Liver (tissue), 9 donors: ENCODE results near the gene PATE2. TPM values are rescaled to one million over a fixed set of nuclear protein-coding genes. Genes with fewer than 3 reads are reported as not detected.

Source experiments
- DNase-seq: peaks from one replicate; pipeline ENCODE4 v3.0.0-alpha.2; 2017; ENCODE audit warnings: low spot score
- H3K27ac ChIP-seq, 2 donors: one replicate each; pipeline ENCODE4 v1.7.0; 2013; ENCODE audit warnings: inconsistent platforms in 2 of 2, low read length in 2 of 2, control low read depth in 1 of 2, low read depth in 1 of 2, mild to moderate bottlenecking in 1 of 2
- H3K27me3 ChIP-seq, 4 donors: one replicate each; pipeline versions ENCODE4 v1.6.1 to v1.7.0; 2013; ENCODE audit warnings: low read length in 3 of 4, inconsistent platforms in 1 of 4, mild to moderate bottlenecking in 1 of 4, moderate library complexity in 1 of 4; ENCODE audit not compliant: control insufficient read depth in 4 of 4, insufficient read depth in 4 of 4
- H3K36me3 ChIP-seq, 4 donors: one replicate each; pipeline versions ENCODE4 v1.6.1 to v1.7.0; 2013; ENCODE audit warnings: low read length in 3 of 4, mild to moderate bottlenecking in 3 of 4, low read depth in 1 of 4, moderate library complexity in 1 of 4; ENCODE audit not compliant: control insufficient read depth in 4 of 4, insufficient read depth in 3 of 4
- H3K4me1 ChIP-seq, 4 donors: one replicate each; pipeline versions ENCODE4 v1.6.1 to v1.7.0; 2013; ENCODE audit warnings: low read length in 3 of 4, mild to moderate bottlenecking in 3 of 4, moderate library complexity in 1 of 4; ENCODE audit not compliant: control insufficient read depth in 4 of 4, insufficient read depth in 4 of 4
- H3K4me3 ChIP-seq, 3 donors: one replicate each; pipeline versions ENCODE4 v1.6.1 to v1.7.0; 2013; ENCODE audit warnings: low read length in 3 of 3, control low read depth in 1 of 3, low read depth in 1 of 3, mild to moderate bottlenecking in 1 of 3
- H3K9ac ChIP-seq, 2 donors: one replicate each; pipeline ENCODE4 v1.7.0; 2013; ENCODE audit warnings: low read length in 2 of 2, mild to moderate bottlenecking in 2 of 2, moderate library complexity in 2 of 2, control low read depth in 1 of 2, low read depth in 1 of 2
- H3K9me3 ChIP-seq, 4 donors: one replicate each; pipeline versions ENCODE4 v1.6.1 to v1.7.0; 2013; ENCODE audit warnings: low read length in 3 of 4; ENCODE audit not compliant: control insufficient read depth in 4 of 4
- ATF3 ChIP-seq: IDR thresholded peaks from 2 replicates; pipeline ENCODE4 v1.6.1; 2016; ENCODE audit warnings: antibody characterized with exemption
- EGR1 ChIP-seq, 2 donors: IDR thresholded peaks; 2 replicates each; pipeline ENCODE4 v1.6.1; 2016 to 2018; ENCODE audit warnings: antibody characterized with exemption in 2 of 2, low read depth in 2 of 2
- FOXA1 ChIP-seq: IDR thresholded peaks from 2 replicates; pipeline ENCODE4 v1.6.1; 2016; ENCODE audit warnings: antibody characterized with exemption
- FOXA2 ChIP-seq: IDR thresholded peaks from 2 replicates; pipeline ENCODE4 v1.6.1; 2016; ENCODE audit warnings: antibody characterized with exemption
- GABPA ChIP-seq, 2 donors: IDR thresholded peaks in 1 of 2; conservative IDR thresholded peaks in 1 of 2; 2 replicates each; pipeline ENCODE4 v1.6.1; 2016; ENCODE audit warnings: antibody characterized with exemption in 2 of 2, mild to moderate bottlenecking in 1 of 2, moderate library complexity in 1 of 2
- HNF4A ChIP-seq, 2 donors: conservative IDR thresholded peaks; 2 replicates each; pipeline ENCODE4 v1.6.1; 2016; ENCODE audit warnings: antibody characterized with exemption in 2 of 2, mild to moderate bottlenecking in 2 of 2
- HNF4G ChIP-seq: IDR thresholded peaks from 2 replicates; pipeline ENCODE4 v1.6.1; 2016; ENCODE audit warnings: antibody characterized with exemption
- JUND ChIP-seq, 2 donors: IDR thresholded peaks; 2 replicates each; pipeline ENCODE4 v1.6.1; 2016; ENCODE audit warnings: antibody characterized with exemption in 2 of 2
- MAX ChIP-seq: IDR thresholded peaks from 2 replicates; pipeline ENCODE4 v1.6.1; 2016; ENCODE audit warnings: antibody characterized with exemption
- NR2F2 ChIP-seq: IDR thresholded peaks from 2 replicates; pipeline ENCODE4 v1.6.1; 2016; ENCODE audit warnings: antibody characterized with exemption
- RAD21 ChIP-seq, 2 donors: IDR thresholded peaks; 2 replicates each; pipeline ENCODE4 v1.6.1; 2016; ENCODE audit warnings: antibody characterized with exemption in 2 of 2, mild to moderate bottlenecking in 2 of 2
- REST ChIP-seq: IDR thresholded peaks from 2 replicates; pipeline ENCODE4 v1.6.1; 2016; ENCODE audit warnings: antibody characterized with exemption, mild to moderate bottlenecking
- RXRA ChIP-seq, 2 donors: IDR thresholded peaks; 2 replicates each; pipeline ENCODE4 v1.6.1; 2017 to 2018; ENCODE audit warnings: antibody characterized with exemption in 2 of 2, mild to moderate bottlenecking in 1 of 2
- SP1 ChIP-seq: IDR thresholded peaks from 2 replicates; pipeline ENCODE4 v1.6.1; 2018; ENCODE audit warnings: antibody characterized with exemption, mild to moderate bottlenecking
- TAF1 ChIP-seq: conservative IDR thresholded peaks from 2 replicates; pipeline ENCODE4 v1.6.1; 2016; ENCODE audit warnings: antibody characterized with exemption, mild to moderate bottlenecking
- YY1 ChIP-seq: IDR thresholded peaks from 2 replicates; pipeline ENCODE4 v1.6.1; 2016; ENCODE audit warnings: antibody characterized with exemption, mild to moderate bottlenecking
- WGBS: extraction: QIAGEN DNeasy Blood & Tissue Kit; methylation state at CpG from one replicate; pipeline ENCODE4 v1.1.7; 2013; 5-methylcytosine and 5-hydroxymethylcytosine counted together
- polyA plus RNA-seq, 2 donors: library from polyadenylated mRNA; stranded (reverse) in 1 of 2; unstranded in 1 of 2; fragments of 200-250 nt in 1 of 2; fragments of >200 nt in 1 of 2; fragmentation: Nextera tagmentation in 1 of 2; extraction: Ambion mirVana in 1 of 2; gene quantifications; one replicate each; pipeline versions ENCODE4 v1.2.1 to v1.2.3, GENCODE V29; 2013 to 2015
- total RNA-seq, 2 donors: library from RNA; depleted of rRNA; stranded (reverse); fragments of >200 nt; gene quantifications; one replicate each; pipeline ENCODE4 v1.2.3, GENCODE V29; 2014
- TF ChIP-seq, protein P1 (sequence below): fragments of 150-350 bp; IDR thresholded peaks from 2 replicates; pipeline ENCODE4 v1.5.1; 2017; ENCODE audit warnings: improper control_type of control experiment, low read depth, low read length; ENCODE audit not compliant: missing input control
- TF ChIP-seq, protein P2 (sequence below): IDR thresholded peaks from 2 replicates; pipeline ENCODE4 v1.6.1; 2016; ENCODE audit warnings: antibody characterized with exemption
- donor health status: healthy.
- donor health status: healthy.
- donor health status: healthy.
- donor health status: healthy.
- donor health status: healthy.

Gene PATE2
- total and polyA plus RNA-seq, 4 donors, result not detected

DNA sequence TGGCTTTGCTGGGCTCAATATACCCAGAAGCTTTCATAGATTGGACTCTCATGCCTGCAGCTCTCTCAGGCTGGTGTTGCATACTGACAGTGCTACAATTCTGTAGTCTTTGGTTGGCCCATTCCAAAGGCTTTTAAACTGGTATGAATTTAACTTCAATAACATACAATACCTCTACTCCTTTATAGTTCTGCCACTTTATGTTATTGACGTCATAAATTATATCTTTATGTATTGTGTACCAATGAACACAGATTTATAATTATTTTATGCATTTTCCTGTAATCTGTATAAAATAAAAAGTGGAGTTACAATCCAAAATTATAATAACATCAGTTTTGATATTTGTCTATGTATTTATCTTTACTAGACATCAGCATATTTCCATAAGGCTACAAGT, 16.2 kb downstream of the PATE2 start:
- WGBS, result 60% methylated on average over 1 of the region's 1 CpG
- H3K4me3 ChIP-seq, result no peak overlapping the region
- H3K9me3 ChIP-seq, result no peaks in the 10 kb centered on the region
- no peak for DNase-seq
- H3K36me3 ChIP-seq, result no peaks in the 10 kb centered on the region
- TF ChIP-seq HNF4G, result no peak
- no peak for TF ChIP-seq FOXA2
- TF ChIP-seq MAX, result no peak
- no peak for TF ChIP-seq HNF4A (conservative IDR thresholded peaks at IDR 0.05)
- no peak for TF ChIP-seq ATF3
- H3K27ac ChIP-seq, result no peak overlapping the region
- H3K9ac ChIP-seq, result no peak overlapping the region
- H3K4me1 ChIP-seq, result no peaks in the 10 kb centered on the region
- peaks cover 0 to 10% (median 0%) of the 10 kb centered on the region in 4 donors for H3K27me3 ChIP-seq

GRCh38 chr11:125756050-125756449, 22.6 kb downstream of the PATE2 start:
- Histone ChIP-seq H3K27me3 (peaks cover 0 to 12% (median 0%) of the 10 kb centered on the region in 4 donors), H3K27ac (no peak overlapping the region), H3K4me1 (no peaks in the 10 kb centered on the region), H3K9ac (no peak overlapping the region), H3K36me3 (no peaks in the 10 kb centered on the region), H3K9me3 (no peaks in the 10 kb centered on the region), H3K4me3 (no peak overlapping the region)
- 71% methylated on average over 7 of the region's 7 CpGs for WGBS
- DNase-seq, result no peak
- no peak for TF ChIP-seq RXRA (IDR thresholded peaks at IDR 0.05)
- TF ChIP-seq TAF1, result no peak
- no peak for TF ChIP-seq HNF4A (conservative IDR thresholded peaks at IDR 0.05)
- TF ChIP-seq FOXA2, result no peak
- no peak for TF ChIP-seq RAD21 (IDR thresholded peaks at IDR 0.05)
- no peak for TF ChIP-seq NR2F2
- TF ChIP-seq HNF4G, result no peak
- TF ChIP-seq, protein P1, sequence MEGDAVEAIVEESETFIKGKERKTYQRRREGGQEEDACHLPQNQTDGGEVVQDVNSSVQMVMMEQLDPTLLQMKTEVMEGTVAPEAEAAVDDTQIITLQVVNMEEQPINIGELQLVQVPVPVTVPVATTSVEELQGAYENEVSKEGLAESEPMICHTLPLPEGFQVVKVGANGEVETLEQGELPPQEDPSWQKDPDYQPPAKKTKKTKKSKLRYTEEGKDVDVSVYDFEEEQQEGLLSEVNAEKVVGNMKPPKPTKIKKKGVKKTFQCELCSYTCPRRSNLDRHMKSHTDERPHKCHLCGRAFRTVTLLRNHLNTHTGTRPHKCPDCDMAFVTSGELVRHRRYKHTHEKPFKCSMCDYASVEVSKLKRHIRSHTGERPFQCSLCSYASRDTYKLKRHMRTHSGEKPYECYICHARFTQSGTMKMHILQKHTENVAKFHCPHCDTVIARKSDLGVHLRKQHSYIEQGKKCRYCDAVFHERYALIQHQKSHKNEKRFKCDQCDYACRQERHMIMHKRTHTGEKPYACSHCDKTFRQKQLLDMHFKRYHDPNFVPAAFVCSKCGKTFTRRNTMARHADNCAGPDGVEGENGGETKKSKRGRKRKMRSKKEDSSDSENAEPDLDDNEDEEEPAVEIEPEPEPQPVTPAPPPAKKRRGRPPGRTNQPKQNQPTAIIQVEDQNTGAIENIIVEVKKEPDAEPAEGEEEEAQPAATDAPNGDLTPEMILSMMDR, result no peak
- no peak for TF ChIP-seq SP1
- no peak for TF ChIP-seq MAX
- TF ChIP-seq FOXA1, result no peak
- TF ChIP-seq ATF3, result no peak
- no peak for TF ChIP-seq JUND (IDR thresholded peaks at IDR 0.05)
- TF ChIP-seq, protein P2, sequence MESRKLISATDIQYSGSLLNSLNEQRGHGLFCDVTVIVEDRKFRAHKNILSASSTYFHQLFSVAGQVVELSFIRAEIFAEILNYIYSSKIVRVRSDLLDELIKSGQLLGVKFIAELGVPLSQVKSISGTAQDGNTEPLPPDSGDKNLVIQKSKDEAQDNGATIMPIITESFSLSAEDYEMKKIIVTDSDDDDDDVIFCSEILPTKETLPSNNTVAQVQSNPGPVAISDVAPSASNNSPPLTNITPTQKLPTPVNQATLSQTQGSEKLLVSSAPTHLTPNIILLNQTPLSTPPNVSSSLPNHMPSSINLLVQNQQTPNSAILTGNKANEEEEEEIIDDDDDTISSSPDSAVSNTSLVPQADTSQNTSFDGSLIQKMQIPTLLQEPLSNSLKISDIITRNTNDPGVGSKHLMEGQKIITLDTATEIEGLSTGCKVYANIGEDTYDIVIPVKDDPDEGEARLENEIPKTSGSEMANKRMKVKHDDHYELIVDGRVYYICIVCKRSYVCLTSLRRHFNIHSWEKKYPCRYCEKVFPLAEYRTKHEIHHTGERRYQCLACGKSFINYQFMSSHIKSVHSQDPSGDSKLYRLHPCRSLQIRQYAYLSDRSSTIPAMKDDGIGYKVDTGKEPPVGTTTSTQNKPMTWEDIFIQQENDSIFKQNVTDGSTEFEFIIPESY, result no peak
- TF ChIP-seq YY1, result no peak
- no peak for TF ChIP-seq EGR1 (IDR thresholded peaks at IDR 0.05; ENCODE audit: low read depth in 2 of 2)
- no peak for TF ChIP-seq GABPA (IDR thresholded peaks at IDR 0.05 in 1 of 2, conservative IDR thresholded peaks at IDR 0.05 in 1 of 2)
- no peak for TF ChIP-seq REST
